Astrocyte of the cerebellum (primary cell): ENCODE results near the gene UNC13D.

ENCODE experiments used
- DNase-seq: peaks from one replicate; pipeline ENCODE4 v3.0.0-alpha.2; 2011; ENCODE audit warnings: low read depth
- H3K4me3 ChIP-seq: 2 replicates; pipeline ENCODE4 v1.5.1; 2011; ENCODE audit warnings: mild to moderate bottlenecking, low read depth, low read length, moderate library complexity
- CTCF ChIP-seq: IDR thresholded peaks from 2 replicates; pipeline ENCODE4 v1.5.1; 2012; ENCODE audit warnings: low read length, low read depth, moderate library complexity, mild to moderate bottlenecking; ENCODE audit errors: missing control alignments
- in situ Hi-C: cut with HindIII; loops from 2 replicates; pipeline ENCODE4 v1.10.0; 2017; ENCODE audit warnings: low sequenced_read_pairs

The UNC13D gene

GRCh38 chr17:75822119-75822799 is 21.9 kb downstream of the UNC13D start:
- DNase-seq, result no peak
- in situ Hi-C loops, result no loop called here
- no peak for TF ChIP-seq CTCF
- no peak overlapping the region for H3K4me3 ChIP-seq

- no peak for TF ChIP-seq CTCF
- DNase-seq, result no peak
- in situ Hi-C loops, result no loop called here
- no peak overlapping the region for H3K4me3 ChIP-seq
Observed at GRCh38 chr17:75821552-75821951, 22.7 kb downstream of the UNC13D start.

- TF ChIP-seq CTCF, result no peak
- DNase-seq, result no peak
- in situ Hi-C loops, result no loop called here
- H3K4me3 ChIP-seq, result no peak overlapping the region
Observed at GRCh38 chr17:75820094-75821080, 23.8 kb downstream of the UNC13D start.

GRCh38 chr17:75819678-75820077 is 24.5 kb downstream of the UNC13D start:
- no peak for DNase-seq
- no peak for TF ChIP-seq CTCF
- H3K4me3 ChIP-seq, result no peak overlapping the region
- in situ Hi-C loops, result no loop called here

GRCh38 chr17:75819116-75819515 is 25.1 kb downstream of the UNC13D start:
- H3K4me3 ChIP-seq, result no peak overlapping the region
- DNase-seq, result no peak
- TF ChIP-seq CTCF, result no peak
- in situ Hi-C loops, result no loop called here

- no peak for DNase-seq
- in situ Hi-C loops, result no loop called here
Observed at GRCh38 chr17:75818326-75818885, 25.8 kb downstream of the UNC13D start.

More at GRCh38 chr17:75818326-75818885, 25.8 kb downstream of the UNC13D start:
- no peak overlapping the region for H3K4me3 ChIP-seq
- no peak for TF ChIP-seq CTCF
